ENCODE data around the gene UBE2K. TPM values are rescaled to one million over a fixed set of nuclear protein-coding genes. Genes with fewer than 3 reads are reported as not detected.

The UBE2K gene
- total and polyA plus RNA-seq, 2 donors (not counting 1 experiment from before 2014, with no cell fraction given) = 19.3 to 51.0 TPM

GRCh38 chr4:39786838-39787237, 88.9 kb downstream of the UBE2K start:
- Histone ChIP-seq H3K4me3 (ENCODE audit: control extremely low read depth in 1 of 5, extremely low read depth in 1 of 5, insufficient read depth in 1 of 5, low read depth in 2 of 5, low read length in 4 of 5) (no peak overlapping the region), H3K79me2 (ENCODE audit: control insufficient read depth, insufficient read depth, low read length) (no peaks in the 10 kb centered on the region), H3K36me3 (replicated peaks in 1 of 2; ENCODE audit: control extremely low read depth in 1 of 2, control insufficient read depth in 1 of 2, extremely low read depth in 1 of 2, insufficient read depth in 2 of 2, low read length in 1 of 2) (no peaks in the 10 kb centered on the region), H2AFZ (ENCODE audit: insufficient read depth, low read depth, low read length, poor library complexity, severe bottlenecking) (no peak overlapping the region), H4K20me1 (ENCODE audit: control insufficient read depth, insufficient read depth, low read length, poor library complexity, severe bottlenecking) (no peaks in the 10 kb centered on the region), H3K4me2 (replicated peaks; ENCODE audit: low read depth, low read length, poor library complexity, severe bottlenecking) (no peak overlapping the region), H3K9ac (ENCODE audit: low read length) (no peak overlapping the region), H3K4me1 (ENCODE audit: control insufficient read depth in 2 of 2, insufficient read depth in 2 of 2, low read length in 2 of 2) (no peaks in the 10 kb centered on the region), H3K9me3 (ENCODE audit: control extremely low read depth in 1 of 3, control insufficient read depth in 2 of 3, insufficient read depth in 1 of 3, low read length in 2 of 3) (peaks cover 0 to 2% (median 0%) of the 10 kb centered on the region in 3 donors), H3K27ac (ENCODE audit: low read length in 2 of 2) (no peak overlapping the region), H3K27me3 (replicated peaks in 1 of 4; ENCODE audit: control extremely low read depth in 1 of 4, control insufficient read depth in 3 of 4, insufficient read depth in 4 of 4, low read length in 3 of 4) (no peaks in the 10 kb centered on the region)
- Mint-ChIP-seq H3K4me3 (no peak overlapping the region), H3K27ac (no peak overlapping the region), H3K27me3 (no peaks in the 10 kb centered on the region), H3K4me1 (no peaks in the 10 kb centered on the region), H3K9me3 (ENCODE audit: insufficient read depth) (no peaks in the 10 kb centered on the region)
- 73% methylated on average over 4 of the region's 4 CpGs for WGBS (ENCODE audit: insufficient coverage)
- POLR2A ChIA-PET = no interaction called here
- DNase-seq = no peak
- TF ChIP-seq EZH2 (IDR thresholded peaks at IDR 0.05; ENCODE audit: borderline replicate concordance, insufficient read depth, low read depth, low read length, poor library complexity, severe bottlenecking) = no peak
- no peak for TF ChIP-seq CTCF (IDR thresholded peaks at IDR 0.05)
- intact Hi-C loops (cut with micrococcal nuclease) = no loop called here
- no peak for ATAC-seq (ENCODE audit: low read depth)
- CTCF ChIA-PET = interaction anchor here (0.5 kb wide), 1 partner anchor 25 kb away, joined by 5 read pairs; no protein-coding TSS in a partner anchor

DNA sequence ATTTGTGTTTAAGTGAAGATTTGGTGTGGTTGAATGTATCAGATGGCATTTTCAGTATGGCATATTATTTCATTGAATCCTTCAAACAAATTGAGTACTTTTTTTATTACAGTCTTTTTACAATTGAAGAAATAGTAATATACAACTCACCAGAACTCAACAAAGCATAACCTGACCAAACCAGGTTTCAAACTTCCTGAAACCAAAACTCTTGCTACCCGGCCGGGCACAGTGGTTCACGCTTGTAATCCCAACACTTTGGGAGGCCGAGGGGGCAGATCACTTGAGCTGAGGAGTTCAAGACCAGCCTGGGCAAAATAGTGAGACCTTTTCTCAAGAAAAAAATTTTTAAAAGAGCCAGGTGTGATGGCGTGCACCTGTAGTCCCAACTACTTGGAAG, 94.2 kb downstream of the UBE2K start:
- DNase-seq (no peak), ATAC-seq (ENCODE audit: low read depth) (no peak)
- Histone ChIP-seq H2AFZ (ENCODE audit: insufficient read depth, low read depth, low read length, poor library complexity, severe bottlenecking) (no peak overlapping the region), H3K36me3 (replicated peaks in 1 of 2; ENCODE audit: control extremely low read depth in 1 of 2, control insufficient read depth in 1 of 2, extremely low read depth in 1 of 2, insufficient read depth in 2 of 2, low read length in 1 of 2) (no peaks in the 10 kb centered on the region), H3K4me2 (replicated peaks; ENCODE audit: low read depth, low read length, poor library complexity, severe bottlenecking) (no peak overlapping the region), H3K79me2 (ENCODE audit: control insufficient read depth, insufficient read depth, low read length) (no peaks in the 10 kb centered on the region), H3K27ac (ENCODE audit: low read length in 2 of 2) (no peak overlapping the region), H3K4me1 (ENCODE audit: control insufficient read depth in 2 of 2, insufficient read depth in 2 of 2, low read length in 2 of 2) (no peaks in the 10 kb centered on the region), H4K20me1 (ENCODE audit: control insufficient read depth, insufficient read depth, low read length, poor library complexity, severe bottlenecking) (no peaks in the 10 kb centered on the region), H3K27me3 (replicated peaks in 1 of 4; ENCODE audit: control extremely low read depth in 1 of 4, control insufficient read depth in 3 of 4, insufficient read depth in 4 of 4, low read length in 3 of 4) (no peaks in the 10 kb centered on the region), H3K4me3 (ENCODE audit: control extremely low read depth in 1 of 5, extremely low read depth in 1 of 5, insufficient read depth in 1 of 5, low read depth in 2 of 5, low read length in 4 of 5) (no peak overlapping the region), H3K9ac (ENCODE audit: low read length) (no peak overlapping the region), H3K9me3 (ENCODE audit: control extremely low read depth in 1 of 3, control insufficient read depth in 2 of 3, insufficient read depth in 1 of 3, low read length in 2 of 3) (peaks cover 0 to 2% (median 0%) of the 10 kb centered on the region in 3 donors)
- POLR2A ChIA-PET = no interaction called here
- Mint-ChIP-seq H3K9me3 (ENCODE audit: insufficient read depth) (no peaks in the 10 kb centered on the region), H3K27me3 (no peaks in the 10 kb centered on the region), H3K4me3 (no peak overlapping the region), H3K27ac (no peak overlapping the region), H3K4me1 (peaks cover 3% of the 10 kb centered on the region)
- CTCF ChIA-PET = no interaction called here
- intact Hi-C loops (cut with micrococcal nuclease) = no loop called here
- 64% methylated on average over 5 of the region's 5 CpGs for WGBS (ENCODE audit: insufficient coverage)
- TF ChIP-seq CTCF (IDR thresholded peaks at IDR 0.05) (no peak), EZH2 (IDR thresholded peaks at IDR 0.05; ENCODE audit: borderline replicate concordance, insufficient read depth, low read depth, low read length, poor library complexity, severe bottlenecking) (no peak)
